Uterus (tissue), 4 donors: ENCODE data around the gene AGA. TPM values are rescaled to one million over a fixed set of nuclear protein-coding genes. Genes with fewer than 3 reads are reported as not detected.

Source experiments
- DNase-seq, 2 donors: peaks; one replicate each; pipeline ENCODE4 v3.0.0-alpha.2; 2019 to 2020
- H3K27ac ChIP-seq, 2 donors: fragments of 200-600 bp; sonication (generic); 1 replicate in 1 of 2; 2 replicates in 1 of 2; pipeline ENCODE4 v1.5.1; 2016 to 2018
- H3K27me3 ChIP-seq, 2 donors: fragments of 200-600 bp; sonication (generic); one replicate each; pipeline ENCODE4 v1.5.1; 2018 to 2019; ENCODE audit warnings: control low read depth in 1 of 2
- H3K36me3 ChIP-seq, 2 donors: fragments of 200-600 bp; sonication (generic); one replicate each; pipeline ENCODE4 v1.5.1; 2019; ENCODE audit warnings: control low read depth in 1 of 2
- H3K4me1 ChIP-seq, 2 donors: fragments of 200-600 bp; sonication (generic); one replicate each; pipeline ENCODE4 v1.5.1; 2018 to 2019; ENCODE audit warnings: control low read depth in 1 of 2
- H3K4me3 ChIP-seq, 2 donors: fragments of 200-600 bp; sonication (generic); 1 replicate in 1 of 2; 2 replicates in 1 of 2; pipeline ENCODE4 v1.5.1; 2018 to 2019; ENCODE audit warnings: mild to moderate bottlenecking in 1 of 2
- H3K9me3 ChIP-seq, 2 donors: fragments of 200-600 bp; sonication (generic); one replicate each; pipeline ENCODE4 v1.5.1; 2019; ENCODE audit warnings: control low read depth in 1 of 2
- POLR2A ChIP-seq, 2 donors: fragments of 450-650 bp; IDR thresholded peaks; one replicate each; pipeline ENCODE4 v1.6.1; 2016; ENCODE audit warnings: antibody characterized with exemption in 2 of 2, mild to moderate bottlenecking in 1 of 2, moderate library complexity in 1 of 2
- intact Hi-C: fragments of 100-400 bp; cut with DNase I; formaldehyde crosslinking; loops from one replicate; pipeline ENCODE4 v1.15.1; 2023; ENCODE audit warnings: low total_unique reads
- total RNA-seq, 4 donors: library from RNA; depleted of rRNA in 3 of 4; stranded (reverse); fragments of >200 nt in 3 of 4; gene quantifications; one replicate each; pipeline versions ENCODE4 v1.1.0 to v1.2.4, GENCODE V29; 2014 to 2023
- TF ChIP-seq, protein P1 (sequence below), 4 experiments: fragments of 200-600 bp in 2 of 4; fragments of 450-650 bp in 2 of 4; sonication (generic) in 2 of 4; IDR thresholded peaks; one replicate each; pipeline ENCODE4 v1.5.1; 2016 to 2019; ENCODE audit warnings: antibody characterized with exemption in 4 of 4, mild to moderate bottlenecking in 2 of 4, moderate library complexity in 1 of 4
- donor health status: DM: yes; HTN: yes; CAD: no.

The AGA gene
- total RNA-seq, 4 donors from 2014 or later = 2.3 to 38.0 (median 6.8) TPM

DNA sequence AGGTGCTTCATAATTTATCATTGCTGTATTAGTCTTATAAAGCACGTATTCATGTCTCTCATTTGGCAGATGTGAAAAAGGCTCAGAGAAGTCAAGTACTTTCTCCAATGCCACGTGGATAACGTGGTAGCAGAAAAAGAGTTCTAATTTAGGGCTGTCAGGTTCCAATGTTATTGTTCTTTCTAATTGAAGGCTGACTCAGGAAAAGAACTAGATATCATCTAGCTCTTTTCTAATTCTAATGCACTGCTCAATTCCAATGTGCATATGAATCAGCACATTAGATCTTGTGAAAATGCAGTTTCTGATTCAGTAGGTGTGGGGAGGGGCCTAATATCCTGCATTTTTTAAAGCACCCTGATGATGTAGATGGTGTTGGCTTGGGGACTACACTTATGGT lies 22.8 kb downstream of the AGA start:
- no peaks in the 10 kb centered on the region for H3K4me1 ChIP-seq
- H3K9me3 ChIP-seq = no peaks in the 10 kb centered on the region
- no peaks in the 10 kb centered on the region for H3K36me3 ChIP-seq
- no peak for TF ChIP-seq POLR2A (IDR thresholded peaks at IDR 0.05)
- TF ChIP-seq, protein P1, sequence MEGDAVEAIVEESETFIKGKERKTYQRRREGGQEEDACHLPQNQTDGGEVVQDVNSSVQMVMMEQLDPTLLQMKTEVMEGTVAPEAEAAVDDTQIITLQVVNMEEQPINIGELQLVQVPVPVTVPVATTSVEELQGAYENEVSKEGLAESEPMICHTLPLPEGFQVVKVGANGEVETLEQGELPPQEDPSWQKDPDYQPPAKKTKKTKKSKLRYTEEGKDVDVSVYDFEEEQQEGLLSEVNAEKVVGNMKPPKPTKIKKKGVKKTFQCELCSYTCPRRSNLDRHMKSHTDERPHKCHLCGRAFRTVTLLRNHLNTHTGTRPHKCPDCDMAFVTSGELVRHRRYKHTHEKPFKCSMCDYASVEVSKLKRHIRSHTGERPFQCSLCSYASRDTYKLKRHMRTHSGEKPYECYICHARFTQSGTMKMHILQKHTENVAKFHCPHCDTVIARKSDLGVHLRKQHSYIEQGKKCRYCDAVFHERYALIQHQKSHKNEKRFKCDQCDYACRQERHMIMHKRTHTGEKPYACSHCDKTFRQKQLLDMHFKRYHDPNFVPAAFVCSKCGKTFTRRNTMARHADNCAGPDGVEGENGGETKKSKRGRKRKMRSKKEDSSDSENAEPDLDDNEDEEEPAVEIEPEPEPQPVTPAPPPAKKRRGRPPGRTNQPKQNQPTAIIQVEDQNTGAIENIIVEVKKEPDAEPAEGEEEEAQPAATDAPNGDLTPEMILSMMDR (IDR thresholded peaks at IDR 0.05) = no peak
- intact Hi-C loops = no loop called here
- DNase-seq = no peak
- H3K4me3 ChIP-seq = no peak overlapping the region
- H3K27ac ChIP-seq = no peak overlapping the region
- H3K27me3 ChIP-seq = no peaks in the 10 kb centered on the region

DNA sequence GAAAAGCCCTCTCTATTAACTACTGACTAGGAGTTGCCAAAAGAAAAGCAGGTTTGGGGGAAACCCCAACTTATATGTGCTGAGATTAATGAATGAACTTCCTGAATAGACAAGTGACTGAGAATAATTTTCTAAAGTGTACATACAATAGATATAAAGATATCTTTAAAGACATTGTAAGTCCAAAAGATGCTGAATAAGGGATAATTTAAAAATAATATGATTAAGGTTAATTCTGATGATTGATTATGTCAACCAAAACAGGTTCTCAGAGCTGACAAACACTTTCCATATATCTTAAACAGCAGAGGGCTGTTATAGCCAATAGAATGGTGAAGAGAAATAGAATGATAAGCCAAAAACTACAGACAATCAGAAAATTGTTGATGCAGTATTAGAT lies 28.6 kb downstream of the AGA start:
- TF ChIP-seq POLR2A (IDR thresholded peaks at IDR 0.05) = no peak
- TF ChIP-seq, protein P1 (IDR thresholded peaks at IDR 0.05) = no peak
- Histone ChIP-seq H3K36me3 (no peaks in the 10 kb centered on the region), H3K4me1 (no peaks in the 10 kb centered on the region), H3K27me3 (no peaks in the 10 kb centered on the region), H3K4me3 (no peak overlapping the region), H3K9me3 (no peaks in the 10 kb centered on the region), H3K27ac (no peak overlapping the region)
- intact Hi-C loops = no loop called here
- DNase-seq = no peak

DNA sequence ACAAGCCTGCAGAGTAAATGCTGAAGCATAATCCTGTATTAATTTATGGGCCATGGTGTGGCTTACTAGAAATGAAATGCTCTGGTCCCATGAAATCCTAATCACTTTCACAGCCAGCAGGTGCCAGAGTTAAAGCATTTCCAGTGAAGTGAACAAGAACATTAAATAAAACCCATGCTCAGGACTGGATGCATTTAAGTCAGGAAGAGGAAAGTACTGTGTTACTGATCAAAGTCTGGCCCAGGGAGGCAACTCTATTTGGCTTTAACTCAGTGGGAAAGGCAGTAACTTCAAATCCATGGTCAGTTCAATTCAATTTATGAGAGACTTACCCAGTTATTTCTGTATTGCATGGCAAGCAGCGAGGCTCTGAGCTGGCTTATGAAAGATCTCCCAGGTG lies 29.2 kb downstream of the AGA start:
- Histone ChIP-seq H3K27ac (no peak overlapping the region), H3K36me3 (no peaks in the 10 kb centered on the region), H3K27me3 (no peaks in the 10 kb centered on the region), H3K9me3 (no peaks in the 10 kb centered on the region), H3K4me1 (no peaks in the 10 kb centered on the region), H3K4me3 (no peak overlapping the region)
- DNase-seq = no peak
- TF ChIP-seq, protein P1 (IDR thresholded peaks at IDR 0.05) = no peak
- TF ChIP-seq POLR2A (IDR thresholded peaks at IDR 0.05) = no peak
- intact Hi-C loops = no loop called here

DNA sequence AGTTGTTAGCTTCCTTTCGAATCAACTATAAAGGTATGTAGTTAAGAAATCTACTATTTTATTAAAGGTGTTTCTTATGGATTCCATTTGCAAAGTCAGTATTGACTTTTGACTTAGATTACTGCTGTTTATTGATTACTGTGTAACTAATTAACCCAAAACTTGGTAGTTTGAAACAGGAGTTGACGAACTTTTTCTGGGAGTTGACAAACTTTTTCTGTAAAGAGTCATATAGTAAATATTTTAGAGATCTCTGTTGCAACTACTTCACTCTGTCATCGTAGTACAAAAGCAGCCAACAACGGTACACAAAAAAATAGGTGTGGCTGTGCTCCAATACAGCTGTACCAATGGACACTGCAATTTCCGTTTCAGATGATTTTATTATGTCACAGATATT lies 30.2 kb downstream of the AGA start:
- H3K4me1 ChIP-seq = no peaks in the 10 kb centered on the region
- no peak overlapping the region for H3K27ac ChIP-seq
- H3K36me3 ChIP-seq = no peaks in the 10 kb centered on the region
- DNase-seq = no peak
- no peak overlapping the region for H3K4me3 ChIP-seq
- H3K9me3 ChIP-seq = no peaks in the 10 kb centered on the region
- intact Hi-C loops = no loop called here
- H3K27me3 ChIP-seq = no peaks in the 10 kb centered on the region
- TF ChIP-seq POLR2A (IDR thresholded peaks at IDR 0.05) = no peak
- TF ChIP-seq, protein P1 (IDR thresholded peaks at IDR 0.05) = no peak

DNA sequence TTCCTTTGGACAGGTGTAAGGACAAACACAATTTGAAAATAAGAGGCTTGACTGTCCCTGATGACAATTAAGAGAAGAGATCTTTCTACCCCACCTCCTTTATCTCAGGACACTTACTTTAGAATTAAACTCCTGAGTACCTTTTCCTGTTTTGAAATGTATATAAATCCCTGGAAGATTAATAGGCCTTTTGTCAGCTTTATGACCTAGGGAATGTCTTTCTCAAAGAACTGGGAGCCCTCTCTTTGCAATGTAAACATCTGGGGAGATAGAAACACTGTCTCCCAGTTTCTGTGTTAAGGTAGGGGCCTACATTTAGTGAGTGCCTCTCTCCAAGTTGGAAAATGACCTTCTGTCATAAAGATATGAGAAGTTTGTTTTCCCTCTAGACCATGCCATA lies 31.7 kb downstream of the AGA start:
- H3K4me3 ChIP-seq = no peak overlapping the region

More for the DNA sequence above, 31.7 kb downstream of the AGA start:
- Histone ChIP-seq H3K36me3 (no peaks in the 10 kb centered on the region), H3K27ac (no peak overlapping the region), H3K27me3 (no peaks in the 10 kb centered on the region), H3K9me3 (no peaks in the 10 kb centered on the region), H3K4me1 (no peaks in the 10 kb centered on the region)
- TF ChIP-seq, protein P1 (IDR thresholded peaks at IDR 0.05) = no peak
- no peak for TF ChIP-seq POLR2A (IDR thresholded peaks at IDR 0.05)
- DNase-seq = no peak
- intact Hi-C loops = no loop called here
